Fibroblast of upper back skin (primary cell): Measurements from ENCODE around the gene PIK3CD.
"Not testable (repeated sequence)": the region's sequence is repeated elsewhere in the genome, so short reads cannot be mapped to it uniquely, and the experiment has no call there.

ENCODE experiments used
- DNase-seq: peaks from one replicate; pipeline ENCODE4 v3.0.0-alpha.2; 2013

The PIK3CD gene

GRCh38 chr1:9654834-9655723 is 3.5 kb downstream of the PIK3CD start:
- DNase-seq = no peak

- no peak for DNase-seq
Observed at GRCh38 chr1:9655836-9656235, 4.3 kb downstream of the PIK3CD start.

GRCh38 chr1:9657521-9658032 is 6.0 kb downstream of the PIK3CD start:
- DNase-seq = no peak

GRCh38 chr1:9658199-9658598 is 6.7 kb downstream of the PIK3CD start:
- no peak for DNase-seq

- peak; percentile 84 for DNase-seq
Observed at GRCh38 chr1:9659328-9659727, 7.8 kb downstream of the PIK3CD start.

- DNase-seq = no peak
Observed at GRCh38 chr1:9663257-9663656, 11.7 kb downstream of the PIK3CD start.

- DNase-seq = no peak
Observed at GRCh38 chr1:9665193-9665592, 13.7 kb downstream of the PIK3CD start.

GRCh38 chr1:9668080-9668479 is 16.5 kb downstream of the PIK3CD start:
- DNase-seq = no peak

GRCh38 chr1:9670085-9670484 is 18.6 kb downstream of the PIK3CD start:
- peak; percentile 29 for DNase-seq

- peak; percentile 89 for DNase-seq
Observed at GRCh38 chr1:9671377-9672140, 20.0 kb downstream of the PIK3CD start.

- no peak for DNase-seq
Observed at GRCh38 chr1:9672444-9672843, 20.9 kb downstream of the PIK3CD start.

GRCh38 chr1:9675393-9675792 is 23.9 kb downstream of the PIK3CD start:
- DNase-seq = no peak

GRCh38 chr1:9676128-9676527 is 24.6 kb downstream of the PIK3CD start:
- DNase-seq = not testable (repeated sequence)

GRCh38 chr1:9676815-9677393 is 25.4 kb downstream of the PIK3CD start:
- DNase-seq = no peak

GRCh38 chr1:9680091-9680490 is 28.6 kb downstream of the PIK3CD start:
- no peak for DNase-seq

- no peak for DNase-seq
Observed at GRCh38 chr1:9680828-9681227, 29.3 kb downstream of the PIK3CD start.

- DNase-seq = no peak
Observed at GRCh38 chr1:9684801-9685200, 33.3 kb downstream of the PIK3CD start.

GRCh38 chr1:9687120-9687873 is 35.8 kb downstream of the PIK3CD start:
- peak; percentile 86 for DNase-seq

- DNase-seq = peak; percentile 9
Observed at GRCh38 chr1:9687874-9688582, 36.5 kb downstream of the PIK3CD start.

- DNase-seq = no peak
Observed at GRCh38 chr1:9688599-9688998, 37.1 kb downstream of the PIK3CD start.

GRCh38 chr1:9689011-9689706 is 37.6 kb downstream of the PIK3CD start:
- DNase-seq = peak; percentile 67
